GM23248 (cell line): ENCODE data around the gene SYMPK.

Experiments
- EZH2 ChIP-seq: fragments of 200-600 bp; sonication (generic); IDR thresholded peaks from 2 replicates; pipeline ENCODE4 v1.6.1; 2018; ENCODE audit warnings: antibody characterized with exemption, mild to moderate bottlenecking; ENCODE audit not compliant: insufficient read depth, poor library complexity, severe bottlenecking
- EZH2phosphoT487 ChIP-seq: fragments of 200-600 bp; sonication (generic); IDR thresholded peaks from 2 replicates; pipeline ENCODE4 v1.6.1; 2018; ENCODE audit warnings: antibody characterized with exemption, moderate library complexity, mild to moderate bottlenecking, low read depth; ENCODE audit not compliant: insufficient read depth

- TF ChIP-seq EZH2 (no peak), EZH2phosphoT487 (no peak)
Measured at GRCh38 chr19:45901432-45901911, 38.5 kb upstream of the SYMPK start.
